HCT116 (cell line): ENCODE results near the gene GPR26. TPM values are rescaled to one million over a fixed set of nuclear protein-coding genes. Genes with fewer than 3 reads are reported as not detected.

Experiments
- ATAC-seq: fragments of 200-7000 bp; cut with Tn5 transposase; 2 replicates; pipeline ENCODE4 v1.9.1; 2020; ENCODE audit warnings: mild to moderate bottlenecking, moderate library complexity
- BruUV-seq: library from RNA; stranded (reverse); fragments of 400-500 nt; replicated peaks from 2 replicates; lab custom pipeline; 2021; lab: Mats Ljungman, UMichigan
- CTCF ChIA-PET: fragments of 300-600 bp; sonication (Branson Sonifier 250); formaldehyde crosslinking; loops from one replicate; lab custom pipeline; 2021; ENCODE audit warnings: antibody characterized with exemption; lab: Charles Lee
- POLR2A ChIA-PET: fragments of 300-600, 350-600 bp; sonication (Branson Sonifier 250); formaldehyde crosslinking; loops from one replicate; lab custom pipeline; 2021; ENCODE audit warnings: antibody characterized with exemption; lab: Charles Lee
- RAD21 ChIA-PET, 2 experiments: fragments of 300-600 bp; sonication (Branson Sonifier 250); formaldehyde crosslinking; loops; one replicate each; lab custom pipeline; 2023; ENCODE audit warnings: low total read pairs in 2 of 2; ENCODE audit not compliant: uncharacterized antibody in 2 of 2, unreplicated experiment in 2 of 2, low non-redundant PET in 1 of 2; lab: Charles Lee
- DNase-seq: peaks from one replicate; pipeline ENCODE4 v3.0.0-alpha.2; 2010; ENCODE audit warnings: low read depth, low spot score
- H2AFZ ChIP-seq: fragments of 200-600 bp; shearing (Covaris generic), sonication (generic); 2 replicates; pipeline ENCODE4 v1.6.1; 2017; ENCODE audit warnings: low read depth, mixed run types, mixed read lengths, antibody characterized with exemption, low read length; ENCODE audit not compliant: poor library complexity, severe bottlenecking
- H3K27ac ChIP-seq: 2 replicates; pipeline ENCODE4 v1.5.1; 2012; ENCODE audit warnings: low read depth, low read length
- H3K27me3 ChIP-seq: fragments of 200-600 bp; sonication (generic); 2 replicates; pipeline ENCODE4 v1.6.1; 2016; ENCODE audit warnings: mixed run types, low read length, mixed read lengths; ENCODE audit not compliant: insufficient read depth
- H3K36me3 ChIP-seq, 2 experiments: fragments of 200-500 bp in 1 of 2; fragments of 200-600 bp in 1 of 2; sonication (Bioruptor generic) in 1 of 2; sonication (generic) in 1 of 2; 2 replicates each; pipeline versions ENCODE4 v1.5.1 to v1.6.1; 2014 to 2016; ENCODE audit warnings: low read length in 2 of 2, inconsistent platforms in 1 of 2, mixed read lengths in 1 of 2, mixed run types in 1 of 2; ENCODE audit not compliant: insufficient read depth in 2 of 2, control insufficient read depth in 1 of 2
- H3K4me1 ChIP-seq, 2 experiments: fragments of 200-600 bp in 1 of 2; sonication (generic) in 1 of 2; 2 replicates each; pipeline versions ENCODE4 v1.5.1 to v1.6.1; 2012 to 2017; ENCODE audit warnings: low read length in 2 of 2, inconsistent platforms in 1 of 2, mild to moderate bottlenecking in 1 of 2, mixed read lengths in 1 of 2, mixed run types in 1 of 2, moderate library complexity in 1 of 2; ENCODE audit not compliant: insufficient read depth in 2 of 2, control insufficient read depth in 1 of 2
- H3K4me2 ChIP-seq: fragments of 200-600 bp; sonication (generic); 2 replicates; pipeline ENCODE4 v1.6.1; 2017; ENCODE audit warnings: mixed run types, low read length, mixed read lengths
- H3K4me3 ChIP-seq, 2 experiments: fragments of 200-600 bp in 1 of 2; sonication (generic) in 1 of 2; replicated peaks in 1 of 2; 2 replicates each; pipeline ENCODE4 v1.5.1; 2011 to 2016; ENCODE audit warnings: low read length in 2 of 2, control low read depth in 1 of 2, low read depth in 1 of 2, mild to moderate bottlenecking in 1 of 2, mixed read lengths in 1 of 2, mixed run types in 1 of 2
- H3K79me2 ChIP-seq: fragments of 200-600 bp; sonication (generic); 2 replicates; pipeline ENCODE4 v1.6.1; 2017; ENCODE audit warnings: mild to moderate bottlenecking, mixed run types, low read length, moderate library complexity, mixed read lengths; ENCODE audit not compliant: insufficient read depth
- H3K9ac ChIP-seq: fragments of 200-600 bp; sonication (generic); 2 replicates; pipeline ENCODE4 v1.6.1; 2016; ENCODE audit warnings: low read length, mixed read lengths
- H3K9me2 ChIP-seq: fragments of 200-600 bp; sonication (generic), shearing (Covaris generic); 2 replicates; pipeline ENCODE4 v1.6.1; 2017; ENCODE audit warnings: mixed run types, mild to moderate bottlenecking, moderate library complexity; ENCODE audit not compliant: insufficient read depth
- H3K9me3 ChIP-seq, 2 experiments: fragments of 200-500 bp in 1 of 2; fragments of 200-600 bp in 1 of 2; sonication (Bioruptor generic) in 1 of 2; sonication (generic) in 1 of 2; 2 replicates each; pipeline ENCODE4 v1.6.1; 2014 to 2017; ENCODE audit warnings: low read length in 2 of 2, mixed read lengths in 2 of 2, inconsistent platforms in 1 of 2, low read depth in 1 of 2, mild to moderate bottlenecking in 1 of 2, mixed run types in 1 of 2, moderate library complexity in 1 of 2; ENCODE audit not compliant: control insufficient read depth in 1 of 2, insufficient read depth in 1 of 2
- H4K20me1 ChIP-seq: fragments of 200-600 bp; sonication (generic), shearing (Covaris generic); 2 replicates; pipeline ENCODE4 v1.6.1; 2017; ENCODE audit warnings: mixed run types, mild to moderate bottlenecking, moderate library complexity; ENCODE audit not compliant: insufficient read depth
- CTCF ChIP-seq, 3 experiments: fragments of 200-600 bp in 1 of 3; sonication (generic) in 1 of 3; IDR thresholded peaks in 2 of 3; conservative IDR thresholded peaks in 1 of 3; 2 replicates each; pipeline ENCODE4 v1.5.1; 2012 to 2017; ENCODE audit warnings: low read depth in 2 of 3, low read length in 2 of 3, antibody characterized with exemption in 1 of 3, borderline replicate concordance in 1 of 3, control low read depth in 1 of 3, mild to moderate bottlenecking in 1 of 3, mixed read lengths in 1 of 3, mixed run types in 1 of 3, moderate library complexity in 1 of 3; ENCODE audit not compliant: insufficient read depth in 1 of 3
- MAX ChIP-seq: IDR thresholded peaks from 2 replicates; pipeline ENCODE4 v1.6.1; 2012
- SP1 ChIP-seq: IDR thresholded peaks from 2 replicates; pipeline ENCODE4 v1.6.1; 2012; ENCODE audit warnings: low read depth
- SRF ChIP-seq: IDR thresholded peaks from 2 replicates; pipeline ENCODE4 v1.6.1; 2012; ENCODE audit warnings: low read depth
- intact Hi-C: fragments of 100-400 bp; cut with micrococcal nuclease; formaldehyde crosslinking; loops from 2 replicates; pipeline ENCODE4 v1.10.0; 2022
- total RNA-seq: library from RNA; stranded (reverse); gene quantifications from one replicate; pipeline ENCODE4 v1.2.1, GENCODE V29; 2021; ENCODE audit not compliant: unreplicated experiment

GPR26 gene
- total RNA-seq, 1 experiment from 2014 or later, result not detected

- intact Hi-C loops, result no loop called here
Observed at GRCh38 chr10:123636598-123637325, 29.4 kb upstream of the GPR26 start.

More at GRCh38 chr10:123636598-123637325, 29.4 kb upstream of the GPR26 start:
- Histone ChIP-seq H3K27me3 (peaks cover 20% of the 10 kb centered on the region; the same call in 1 of the 2 replicates), H4K20me1 (no peaks in the 10 kb centered on the region), H3K9me2 (no peaks in the 10 kb centered on the region), H3K27ac (peak overlapping the region; percentile 5; the same call in 1 of the 2 replicates), H3K4me1 (peaks cover 22 to 58% of the 10 kb centered on the region in 2 experiments), H3K4me3 (peak overlapping the region in 1 of 2 experiments; percentile 24; a peak in 2 of 4 replicates), H3K79me2 (no peaks in the 10 kb centered on the region), H3K36me3 (no peaks in the 10 kb centered on the region)
- RAD21 ChIA-PET, result no interaction called here
- DNase-seq, result peak; percentile 38
- no peak for TF ChIP-seq SP1
- TF ChIP-seq CTCF (IDR thresholded peaks at IDR 0.05 in 2 of 3, conservative IDR thresholded peaks at IDR 0.05 in 1 of 3; ENCODE audit: borderline replicate concordance in 1 of 3, insufficient read depth in 1 of 3, low read depth in 2 of 3, low read length in 2 of 3), result no peak
- no peak for TF ChIP-seq MAX
- TF ChIP-seq SRF, result no peak
- TF ChIP-seq, all 23 proteins: peak for 0
- Histone ChIP-seq H3K9me3 (no peaks in the 10 kb centered on the region), H3K4me2 (peak overlapping the region; percentile 67), H2AFZ (peak overlapping the region; percentile 5), H3K9ac (no peak overlapping the region)
- POLR2A ChIA-PET, result no interaction called here
- no TSS peak for BruUV-seq
- peak; percentile 49; the same call in 1 of the 2 replicates for ATAC-seq
- CTCF ChIA-PET, result no interaction called here
